ENCODE results near the gene RGL4.

Gene RGL4

GRCh38 chr22:23744001-23744400 lies 53.2 kb downstream of the RGL4 start:
- DNase-seq = no peak

- no peak for DNase-seq
Measured at GRCh38 chr22:23744485-23744884, 53.7 kb downstream of the RGL4 start.

DNA sequence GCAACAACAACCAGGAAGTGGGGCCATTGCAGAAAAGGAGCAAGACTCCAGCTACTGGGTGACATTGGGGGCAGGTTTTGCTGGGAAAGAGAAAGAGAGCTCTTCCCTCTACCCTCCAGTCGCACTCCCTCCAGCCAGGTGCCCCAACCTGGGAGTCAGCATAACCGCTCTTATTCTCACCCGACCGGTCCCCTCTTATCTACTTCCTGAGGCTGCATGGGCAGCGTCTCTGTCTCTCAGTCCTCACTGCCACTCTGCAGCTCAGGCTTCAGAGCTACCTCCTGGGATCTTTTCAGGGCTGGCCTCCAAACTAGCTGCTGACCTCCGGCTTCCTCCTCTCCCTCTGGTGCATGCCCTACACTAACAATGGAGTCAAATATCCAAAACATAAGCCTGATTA lies 55.0 kb downstream of the RGL4 start:
- no peak for DNase-seq

All from NCI-H187 (cell line).